NOMO-1 (cell line): ENCODE measurements around the gene DGCR2.
A peak's percentile ranks its signal among the peaks of the same experiment; 100 is the strongest.
"Not testable (repeated sequence)": the region's sequence is repeated elsewhere in the genome, so short reads cannot be mapped to it uniquely, and the experiment has no call there.

Source experiments
- DNase-seq, 2 experiments: peaks; one replicate each; lab custom pipeline; 2025; ENCODE audit not compliant: unreplicated experiment in 2 of 2; lab: John Stamatoyannopoulos, UW

The DGCR2 gene

GRCh38 chr22:19012308-19012986 lies 109.8 kb downstream of the DGCR2 start:
- no peak for DNase-seq

- not testable (repeated sequence) for DNase-seq
These were observed 110.6 kb downstream of the DGCR2 start for GRCh38 chr22:19011611-19012010.

GRCh38 chr22:19011075-19011474 lies 111.1 kb downstream of the DGCR2 start:
- DNase-seq, result no peak

GRCh38 chr22:19005905-19006304 lies 116.3 kb downstream of the DGCR2 start:
- peak; percentile 36 to 78 for DNase-seq

- DNase-seq, result no peak
These were observed 117.7 kb downstream of the DGCR2 start for GRCh38 chr22:19004471-19004870.

DNA sequence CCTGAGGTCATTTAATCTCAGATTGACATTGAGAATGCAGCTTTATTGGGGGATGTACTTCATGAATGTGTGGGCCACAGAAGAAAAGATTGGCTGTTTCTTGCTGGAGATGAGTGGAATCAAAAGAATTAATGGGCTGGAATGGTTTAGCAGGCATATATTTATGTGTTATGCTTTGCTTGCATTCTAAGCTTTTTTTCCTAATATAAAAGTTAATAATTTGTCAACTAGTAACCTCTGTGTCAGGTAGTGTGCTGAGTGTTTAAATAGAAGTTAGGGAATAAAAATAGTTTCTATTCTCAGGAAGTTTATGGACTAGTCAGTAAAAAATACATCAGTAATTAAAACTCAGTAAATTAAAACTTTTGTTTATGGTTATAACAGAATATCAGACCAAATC lies 118.7 kb downstream of the DGCR2 start:
- DNase-seq, result no peak

DNA sequence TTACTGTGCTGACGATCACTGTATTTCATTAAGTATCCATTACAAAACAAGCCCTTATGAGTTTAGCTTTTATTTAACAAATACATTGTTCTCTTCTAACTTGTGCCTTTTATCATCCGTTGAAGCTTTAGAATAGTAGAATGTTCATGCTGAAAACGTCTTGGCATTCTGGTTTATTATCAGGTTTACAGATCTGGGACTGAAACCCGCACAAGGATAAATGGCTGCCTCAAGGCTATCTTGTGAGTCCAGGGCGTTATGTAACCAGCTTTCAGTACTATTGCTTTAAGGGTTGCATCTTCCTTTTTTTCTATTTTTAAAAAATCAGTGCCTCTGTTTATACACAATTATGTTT lies 119.6 kb downstream of the DGCR2 start:
- peak in 1 of 2 experiments; percentile 16 for DNase-seq

DNA sequence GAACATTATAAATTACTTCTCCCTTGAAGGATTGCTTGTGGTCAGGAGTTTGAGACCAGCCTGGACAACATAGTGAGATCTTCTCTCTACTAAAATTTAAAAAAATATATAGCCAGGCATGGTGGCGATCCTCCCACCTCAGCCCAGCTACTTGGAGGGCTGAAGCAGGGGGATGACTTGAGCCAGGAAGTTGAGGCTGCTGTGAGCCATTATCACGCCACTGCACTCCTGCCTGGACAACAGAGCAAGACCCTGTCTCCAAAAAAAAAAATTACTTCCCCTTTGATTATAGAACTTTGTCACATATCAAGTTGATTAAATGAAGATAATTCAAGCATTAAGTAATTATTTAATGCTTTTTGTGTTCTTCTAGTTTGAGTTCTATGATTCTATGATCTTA lies 121.0 kb downstream of the DGCR2 start:
- DNase-seq, result no peak

- not testable (repeated sequence) for DNase-seq
These were observed 122.1 kb downstream of the DGCR2 start for GRCh38 chr22:19000106-19000505.

- no peak for DNase-seq
These were observed 122.8 kb downstream of the DGCR2 start for GRCh38 chr22:18999416-18999815.

DNA sequence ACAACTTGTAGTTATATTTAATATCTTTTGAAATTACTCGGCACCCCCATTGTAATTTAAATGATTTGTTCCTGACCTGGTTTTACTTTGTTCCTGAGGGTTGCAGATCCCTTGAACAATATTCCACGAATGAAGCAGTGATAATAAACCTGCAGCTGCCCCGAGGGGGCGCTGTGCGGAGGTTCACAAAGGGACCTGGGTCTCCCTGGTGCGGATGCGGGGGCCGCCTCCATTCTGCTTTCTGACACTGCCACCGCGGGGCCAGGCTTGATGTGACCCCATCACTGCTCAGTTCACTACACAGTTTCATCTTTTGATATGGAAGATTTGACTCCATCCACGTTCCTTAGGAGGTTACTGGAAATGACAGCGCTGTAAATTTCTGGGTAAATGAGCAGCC lies 123.2 kb downstream of the DGCR2 start:
- DNase-seq, result no peak

DNA sequence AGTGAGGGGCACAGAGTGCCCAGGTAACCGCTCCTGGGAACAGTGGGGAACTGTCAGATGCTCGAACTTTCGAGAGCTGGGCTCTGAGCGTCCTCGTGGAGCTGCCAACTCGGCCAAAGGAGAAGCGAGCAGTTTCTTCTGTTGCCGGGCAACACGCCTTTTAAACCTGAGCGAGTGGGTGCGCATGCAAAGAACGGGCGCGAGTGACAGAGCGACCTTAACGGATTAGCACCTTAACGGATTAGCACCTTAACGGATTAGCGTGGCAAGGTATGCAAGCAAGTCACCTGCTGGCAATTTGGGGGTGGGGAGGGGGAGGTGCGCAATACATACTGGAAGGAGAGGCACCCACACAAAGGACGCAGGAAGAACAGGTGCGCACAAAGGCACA lies 124.3 kb downstream of the DGCR2 start:
- DNase-seq, result no peak

DNA sequence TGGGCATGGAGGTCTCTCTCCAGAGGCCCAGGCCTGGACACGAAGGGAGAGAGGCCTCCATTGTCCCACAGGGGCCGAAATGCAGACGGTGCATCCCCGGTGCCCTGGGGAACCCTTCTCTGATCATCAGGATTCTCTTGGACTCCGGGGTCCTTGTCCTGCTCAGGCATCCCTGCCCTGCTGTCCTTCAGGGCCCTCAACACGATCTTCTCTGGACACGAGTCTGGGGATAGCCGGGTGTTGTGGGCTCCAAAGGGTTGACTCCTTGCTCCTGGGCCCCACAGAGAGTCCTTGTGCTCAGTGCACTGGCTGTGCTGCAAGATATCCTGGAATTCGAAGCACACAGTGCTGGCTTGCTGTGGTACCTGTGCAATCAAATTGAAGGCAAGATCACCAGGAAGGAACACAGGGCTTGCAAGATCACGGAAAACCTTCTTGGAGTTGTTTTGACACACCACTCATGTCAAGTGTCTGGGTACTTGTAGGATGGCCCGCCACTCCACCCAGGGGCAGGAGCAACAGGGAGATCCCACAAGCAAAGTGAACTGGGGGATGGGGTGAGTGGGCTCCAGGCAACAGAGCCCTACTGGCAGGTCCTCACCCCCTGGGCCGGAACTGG lies 124.8 kb downstream of the DGCR2 start:
- DNase-seq, result no peak

DNA sequence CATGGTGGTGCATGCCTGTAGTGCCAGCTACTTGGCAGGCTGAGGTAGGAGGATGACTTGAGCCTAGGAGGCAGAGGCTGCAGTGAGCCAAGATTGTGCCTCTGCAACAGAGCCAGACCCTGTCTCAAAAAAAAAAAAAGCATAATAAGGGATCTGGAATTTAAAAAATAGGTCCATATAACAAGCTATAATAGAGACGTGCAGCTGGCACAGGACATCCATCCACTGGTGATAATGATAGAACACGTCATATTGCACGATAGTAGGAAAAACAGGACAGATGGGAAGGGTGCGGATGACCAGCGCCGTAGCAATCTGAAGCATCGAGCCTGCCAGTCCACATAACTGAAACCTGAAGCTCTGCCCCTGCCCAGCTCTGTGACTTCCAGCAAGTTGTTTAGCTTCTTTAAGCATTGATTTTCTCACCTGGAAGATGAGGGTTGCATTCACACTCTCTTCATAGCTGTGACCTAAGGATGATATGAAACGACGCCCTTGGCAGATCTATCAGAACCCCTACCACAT lies 125.8 kb downstream of the DGCR2 start:
- DNase-seq, result no peak

GRCh38 chr22:18995327-18995711 lies 126.9 kb downstream of the DGCR2 start:
- no peak for DNase-seq

DNA sequence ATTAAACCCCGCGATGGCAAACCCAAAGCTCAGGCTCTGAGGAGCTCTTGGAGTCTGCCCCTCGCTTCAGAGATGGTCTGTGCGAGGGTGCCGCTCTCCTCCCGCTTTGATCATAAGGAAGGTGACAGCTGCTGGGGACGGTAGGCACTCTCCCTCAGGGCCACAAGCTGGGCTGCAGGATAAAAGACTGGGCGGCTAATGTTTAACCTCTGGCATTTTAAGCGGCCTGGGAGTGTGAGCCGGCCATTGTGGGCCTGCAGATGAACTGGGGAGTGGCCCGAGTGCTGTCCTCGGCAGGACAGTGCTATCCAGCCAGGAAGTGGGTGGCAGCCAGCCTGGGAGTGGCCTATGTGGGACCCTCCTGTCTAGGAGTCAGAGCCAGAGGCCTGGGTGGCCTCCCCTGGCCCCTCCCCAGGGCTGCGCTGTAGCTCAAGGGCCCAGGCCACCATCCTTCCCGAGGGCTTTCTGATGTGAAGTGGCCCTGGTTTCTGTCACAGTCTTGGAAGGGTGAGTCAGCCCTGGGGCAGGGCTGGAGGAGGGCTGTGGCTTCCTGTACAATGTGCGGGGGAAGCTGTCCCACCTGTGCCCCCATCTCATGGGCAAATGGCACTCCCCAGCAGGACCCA lies 127.4 kb downstream of the DGCR2 start:
- DNase-seq, result no peak

DNA sequence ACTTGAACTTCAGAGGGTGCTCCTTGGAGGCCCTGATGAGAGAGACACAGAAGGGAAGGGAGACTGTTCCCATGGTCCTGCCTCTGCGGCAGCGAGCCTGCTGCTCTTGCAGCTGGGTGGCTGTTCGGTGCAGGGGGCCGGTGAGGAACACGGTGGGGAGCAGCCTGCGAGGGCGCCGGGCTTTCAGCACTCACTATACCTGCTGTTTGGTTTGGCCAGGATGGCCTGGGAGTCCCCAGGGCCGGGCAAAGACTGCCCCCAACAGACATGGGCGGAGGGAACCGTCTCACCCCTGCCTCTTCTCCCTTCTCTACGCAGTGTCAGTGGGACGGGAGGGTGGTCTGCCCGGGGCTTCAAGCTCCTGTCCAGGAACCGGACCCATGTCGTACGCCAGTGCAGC lies 128.2 kb downstream of the DGCR2 start:
- no peak for DNase-seq

DNA sequence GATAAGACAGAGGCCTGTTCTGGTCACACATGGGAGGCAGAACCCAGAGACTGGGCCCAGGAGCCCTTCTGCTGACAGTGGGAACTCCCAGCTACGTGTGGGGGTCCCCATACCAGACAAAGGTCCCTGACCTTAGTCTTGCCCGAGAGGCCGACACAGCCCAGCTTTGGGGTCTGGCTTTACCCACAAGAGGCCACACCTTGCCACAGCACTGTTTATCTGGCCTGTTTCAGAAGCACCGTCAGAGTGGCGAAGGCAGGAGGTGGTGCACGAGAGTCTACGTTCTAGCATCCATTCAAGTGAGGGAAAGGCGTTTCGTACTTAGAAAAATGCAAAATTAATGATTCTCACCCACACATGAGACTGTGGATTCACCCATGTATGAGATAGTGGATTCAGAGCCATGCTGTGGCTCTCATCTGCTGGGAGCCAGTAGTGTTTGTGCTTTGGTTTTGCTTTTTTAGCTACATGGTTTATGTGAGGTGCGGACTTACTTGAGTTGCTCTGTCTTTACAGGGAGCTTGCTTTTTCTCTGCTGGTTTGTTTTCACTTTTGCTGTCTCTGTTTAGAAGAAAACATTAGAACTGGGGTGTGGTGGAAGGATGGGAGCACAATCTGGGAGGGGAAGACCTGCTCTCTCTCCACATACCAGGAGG lies 129.5 kb downstream of the DGCR2 start:
- no peak for DNase-seq

DNA sequence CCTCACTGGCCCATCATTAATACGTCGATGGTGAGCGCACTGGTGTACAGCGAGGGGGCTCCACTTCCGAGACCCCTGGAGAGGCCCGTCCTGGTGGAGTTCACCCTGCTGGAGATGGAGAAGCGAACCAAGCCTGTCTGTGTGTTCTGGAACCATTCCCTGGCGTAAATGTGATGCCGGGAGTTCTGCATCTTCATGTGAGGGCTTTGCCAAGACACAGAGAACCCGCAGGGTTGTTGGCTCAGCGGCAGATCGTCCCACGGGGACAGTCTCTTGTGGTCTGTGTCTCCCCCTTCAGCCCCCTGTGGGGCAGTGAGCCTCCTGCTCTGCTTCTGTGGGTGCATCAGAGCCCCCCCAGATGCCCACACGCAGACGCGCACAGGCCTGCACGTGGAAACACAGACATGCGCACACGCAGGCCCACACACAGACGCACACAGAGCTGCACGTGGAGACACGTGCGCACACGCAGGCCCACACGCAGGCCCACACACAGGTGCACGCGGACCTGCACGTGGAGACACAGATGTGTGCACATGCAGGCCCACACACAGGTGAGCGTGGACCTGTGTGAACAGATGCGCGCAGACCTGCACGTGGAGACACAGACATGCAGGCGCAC lies 130.3 kb downstream of the DGCR2 start:
- no peak for DNase-seq

GRCh38 chr22:18991138-18991432 lies 131.1 kb downstream of the DGCR2 start:
- no peak for DNase-seq

DNA sequence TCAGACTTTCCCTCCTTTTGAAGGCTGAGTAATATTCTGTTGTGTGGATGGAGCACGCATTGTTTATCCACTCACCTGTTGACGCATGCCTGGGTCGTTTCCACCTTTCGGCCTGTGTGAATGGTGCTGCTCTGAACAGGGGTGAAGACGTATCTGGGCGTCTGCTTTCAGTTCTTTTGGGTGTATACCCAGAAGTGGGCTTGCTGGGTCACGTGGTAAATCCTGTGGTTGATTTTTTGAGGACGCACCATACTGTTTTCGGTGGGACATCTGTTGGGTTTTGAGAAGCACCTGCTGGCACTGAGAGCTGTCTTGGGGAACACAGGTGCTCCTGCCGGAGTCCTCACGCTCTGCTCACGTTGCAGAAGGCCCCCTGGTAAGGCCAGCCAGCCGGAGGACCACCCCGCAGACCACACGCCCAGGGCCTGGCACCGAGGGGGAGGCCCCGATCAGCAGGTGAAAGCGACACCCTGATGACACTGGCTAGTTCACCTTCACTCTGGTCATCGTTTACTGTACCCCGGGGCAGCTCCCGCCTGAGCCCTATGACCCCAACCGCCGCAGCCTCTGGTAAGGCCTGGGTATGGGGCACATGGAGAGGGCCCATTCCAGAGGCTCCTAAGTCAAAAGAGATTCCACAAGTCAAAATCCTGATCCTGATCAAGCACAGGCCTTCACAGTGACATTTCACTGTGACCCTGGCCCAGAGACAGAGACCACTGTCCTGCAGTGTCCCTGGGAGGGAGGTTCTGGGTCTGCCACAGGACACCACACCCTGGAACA lies 131.7 kb downstream of the DGCR2 start:
- DNase-seq, result no peak
